ENCODE measurements around the gene PRKACA.
"Not testable (repeated sequence)": the region's sequence is repeated elsewhere in the genome, so short reads cannot be mapped to it uniquely, and the experiment has no call there.

Gene PRKACA

GRCh38 chr19:14147797-14148605 lies 30.4 kb upstream of the PRKACA start:
- DNase-seq, result no peak

- DNase-seq, result no peak
These were observed 29.2 kb upstream of the PRKACA start for GRCh38 chr19:14146789-14147216.

- not testable (repeated sequence) for DNase-seq
These were observed 28.6 kb upstream of the PRKACA start for GRCh38 chr19:14146169-14146568.

- no peak for DNase-seq
These were observed 27.8 kb upstream of the PRKACA start for GRCh38 chr19:14145381-14145780.

- no peak for DNase-seq
These were observed 25.0 kb upstream of the PRKACA start for GRCh38 chr19:14142262-14143190.

GRCh38 chr19:14141041-14141440 lies 23.5 kb upstream of the PRKACA start:
- no peak for DNase-seq

GRCh38 chr19:14139944-14140343 lies 22.4 kb upstream of the PRKACA start:
- DNase-seq, result no peak

- no peak for DNase-seq
These were observed 21.2 kb upstream of the PRKACA start for GRCh38 chr19:14138576-14139265.

GRCh38 chr19:14136509-14137281 lies 19.1 kb upstream of the PRKACA start, which contains the start of gene ASF1B:
ASF1B (minus strand) TSS chr19:14136589; CDS start chr19:14136456, 133 bp downstream.
- DNase-seq, result peak; percentile 96

GRCh38 chr19:14135985-14136508 lies 18.5 kb upstream of the PRKACA start:
- DNase-seq, result no peak

GRCh38 chr19:14135355-14135754 lies 17.8 kb upstream of the PRKACA start:
- no peak for DNase-seq

- DNase-seq, result no peak
These were observed 10.5 kb upstream of the PRKACA start for GRCh38 chr19:14127929-14128509.

GRCh38 chr19:14127176-14127575 lies 9.6 kb upstream of the PRKACA start:
- DNase-seq, result no peak

GRCh38 chr19:14122924-14123323 lies 5.4 kb upstream of the PRKACA start:
- DNase-seq, result no peak

- DNase-seq, result no peak
These were observed 2.9 kb upstream of the PRKACA start for GRCh38 chr19:14120497-14120780.

- DNase-seq, result no peak
These were observed 2.3 kb upstream of the PRKACA start for GRCh38 chr19:14119644-14120496.

GRCh38 chr19:14119146-14119545 lies 1.6 kb upstream of the PRKACA start:
- no peak for DNase-seq

- DNase-seq, result peak; percentile 36
These were observed 846 bp upstream of the PRKACA start for GRCh38 chr19:14118165-14119051.

- DNase-seq, result no peak
These were observed 514 bp downstream of the PRKACA start for GRCh38 chr19:14116918-14117578.
